ENCODE measurements around the gene ABCC11.
A peak's percentile ranks its signal among the peaks of the same experiment; 100 is the strongest.

ABCC11 gene

DNA sequence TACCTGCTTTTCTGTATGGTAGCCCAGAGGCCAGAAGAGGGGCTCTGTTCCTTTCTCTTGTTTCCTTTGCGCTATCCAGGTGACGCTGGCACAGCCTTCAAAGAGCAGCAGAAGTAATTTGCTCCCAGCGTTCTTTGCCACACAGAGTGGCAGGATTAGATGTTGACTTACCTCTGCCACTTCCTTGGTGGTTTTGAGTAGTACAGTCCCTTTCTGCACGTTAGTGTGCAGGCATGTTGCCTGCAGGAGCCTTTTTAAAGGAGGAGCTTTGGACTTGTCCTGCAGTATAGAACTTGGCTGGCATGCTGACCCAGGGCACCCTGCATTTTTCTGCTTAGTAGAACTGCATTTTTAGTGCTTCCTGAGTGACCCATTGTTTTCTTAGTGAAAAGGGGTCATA is at the start of gene ABCC11:
ABCC11 (minus strand) TSS at position 229 of the 400 bp plus-strand sequence. CDS start 15,618 bp downstream, outside the sequence.
- no peak for DNase-seq

DNA sequence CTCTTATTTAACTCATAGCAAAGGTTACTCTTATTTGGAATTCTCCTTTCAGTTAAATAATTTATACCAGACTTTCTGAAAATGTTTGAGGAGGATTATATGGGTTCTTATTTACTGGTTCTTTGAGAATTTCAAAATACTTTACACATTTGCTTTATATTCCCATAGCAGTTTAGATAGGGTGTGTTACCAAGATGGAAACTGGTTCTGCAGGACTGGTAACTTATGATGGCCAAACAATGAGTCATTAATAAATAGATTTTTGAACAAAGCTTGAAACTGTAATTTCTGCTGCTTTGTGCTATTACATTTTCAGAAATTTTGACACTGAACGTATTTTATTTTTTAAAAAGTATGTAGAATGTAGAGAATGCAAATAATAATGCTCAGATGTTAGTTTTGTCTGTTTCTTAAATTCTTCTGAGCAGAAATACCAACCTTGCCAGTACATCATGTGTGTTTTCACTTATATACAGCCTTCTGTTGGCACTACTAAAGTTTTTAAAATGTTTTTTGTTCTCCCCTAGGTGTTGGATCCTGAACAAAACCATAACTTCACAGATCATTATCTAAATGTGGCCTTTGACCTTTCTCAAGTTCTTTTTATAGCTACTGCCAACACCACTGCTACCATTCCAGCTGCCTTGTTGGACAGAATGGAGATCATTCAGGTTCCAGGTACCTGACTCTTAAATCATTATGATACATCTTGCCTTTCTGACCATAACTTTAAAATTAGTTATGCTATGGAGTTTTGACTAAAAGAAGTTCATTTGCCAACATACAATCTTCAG is 48.3 kb upstream of the ABCC11 start:
- DNase-seq = no peak

DNA sequence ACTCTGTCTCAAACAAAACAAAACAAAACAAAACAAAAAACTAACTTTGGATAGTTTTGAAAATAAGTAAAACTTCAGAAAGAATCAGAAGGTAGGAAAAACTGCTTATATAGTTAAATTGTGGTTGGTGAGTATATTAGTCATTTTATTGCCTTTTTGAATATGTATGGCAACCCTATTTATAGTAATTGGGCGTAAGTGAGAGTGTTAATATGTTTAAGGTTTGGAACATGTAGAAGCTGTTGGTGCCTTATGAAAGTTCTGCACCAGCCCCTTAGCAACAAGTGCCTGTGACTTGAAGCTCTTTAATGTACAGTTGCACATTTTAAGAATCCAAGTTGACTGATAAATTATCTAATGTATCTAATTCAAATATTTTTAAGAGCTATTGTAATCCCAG is 47.4 kb upstream of the ABCC11 start:
- no peak for DNase-seq

DNA sequence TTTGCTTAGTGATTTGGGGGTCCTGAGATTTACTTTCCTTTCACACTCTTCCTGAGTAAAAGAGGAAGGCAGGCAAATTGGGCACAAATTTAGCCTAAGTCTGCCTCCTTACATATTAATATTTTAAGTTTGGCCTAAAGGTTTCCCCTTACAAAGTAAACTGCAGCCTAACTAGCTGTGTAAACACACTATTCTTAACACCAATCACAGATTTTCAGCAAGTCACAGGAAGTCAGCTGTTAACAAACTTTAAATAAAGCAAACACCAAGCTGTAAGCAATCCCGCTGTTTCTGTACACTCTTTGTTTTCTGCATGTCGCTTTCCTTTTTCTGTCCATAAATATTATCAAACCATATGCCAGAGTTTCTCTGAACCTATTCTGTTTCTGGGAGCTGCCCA is 45.1 kb upstream of the ABCC11 start:
- DNase-seq = no peak

DNA sequence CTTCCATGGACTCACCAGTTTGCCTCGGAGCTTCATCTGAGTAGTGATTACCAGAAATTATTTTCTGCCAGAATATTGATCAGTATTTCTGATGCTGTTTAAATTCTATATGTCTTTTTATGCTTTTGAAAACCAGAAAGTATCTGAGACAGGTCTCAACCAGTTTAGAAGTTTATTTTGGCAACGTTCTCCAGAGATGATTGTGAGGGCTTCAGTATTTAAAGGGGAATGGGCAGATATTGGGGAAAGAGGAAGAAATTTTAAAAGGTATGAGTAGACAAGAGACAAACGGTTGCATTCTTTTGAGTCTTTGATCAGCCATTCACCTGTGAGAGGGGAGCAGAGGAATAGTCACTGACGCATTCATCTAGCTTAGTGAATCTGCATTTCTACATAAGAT is 44.4 kb upstream of the ABCC11 start:
- no peak for DNase-seq

DNA sequence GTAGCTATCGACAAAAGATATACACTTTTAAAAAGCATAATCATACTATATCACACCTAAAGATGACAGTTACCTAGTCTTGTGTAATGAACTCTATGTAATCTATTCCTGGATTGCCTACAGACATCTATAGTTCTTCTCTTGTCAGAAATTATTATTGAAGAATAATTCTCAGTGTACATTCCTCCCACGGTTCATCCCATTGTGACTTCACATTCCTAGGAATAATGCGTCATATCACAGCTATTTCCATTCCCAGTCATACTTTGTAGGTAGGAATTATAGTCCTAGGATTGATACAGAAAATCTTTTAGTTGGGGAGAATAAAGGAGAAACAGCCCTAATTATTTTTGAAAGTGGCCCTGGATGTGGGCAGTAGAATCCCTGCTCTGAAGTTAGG is 44.0 kb upstream of the ABCC11 start:
- no peak for DNase-seq

DNA sequence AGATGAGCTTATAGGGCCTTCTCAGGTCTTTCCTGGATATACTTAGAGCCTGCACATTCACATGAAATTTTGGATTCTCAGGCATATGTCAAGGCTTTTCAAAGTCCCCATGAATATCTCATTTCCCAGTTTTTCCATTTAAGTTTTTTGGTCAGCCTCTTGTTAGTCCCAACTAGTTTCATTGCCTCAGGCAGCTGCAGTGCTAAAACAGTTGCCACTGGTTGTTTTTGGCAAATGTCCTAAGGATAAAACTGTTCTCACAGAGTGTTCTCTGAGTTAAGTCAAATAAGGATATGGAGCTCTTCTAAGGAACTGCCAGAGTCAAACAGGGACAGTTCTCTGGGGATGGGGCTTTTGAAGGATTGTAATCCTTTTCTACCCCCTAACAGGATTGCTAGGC is 39.9 kb upstream of the ABCC11 start:
- DNase-seq = no peak

DNA sequence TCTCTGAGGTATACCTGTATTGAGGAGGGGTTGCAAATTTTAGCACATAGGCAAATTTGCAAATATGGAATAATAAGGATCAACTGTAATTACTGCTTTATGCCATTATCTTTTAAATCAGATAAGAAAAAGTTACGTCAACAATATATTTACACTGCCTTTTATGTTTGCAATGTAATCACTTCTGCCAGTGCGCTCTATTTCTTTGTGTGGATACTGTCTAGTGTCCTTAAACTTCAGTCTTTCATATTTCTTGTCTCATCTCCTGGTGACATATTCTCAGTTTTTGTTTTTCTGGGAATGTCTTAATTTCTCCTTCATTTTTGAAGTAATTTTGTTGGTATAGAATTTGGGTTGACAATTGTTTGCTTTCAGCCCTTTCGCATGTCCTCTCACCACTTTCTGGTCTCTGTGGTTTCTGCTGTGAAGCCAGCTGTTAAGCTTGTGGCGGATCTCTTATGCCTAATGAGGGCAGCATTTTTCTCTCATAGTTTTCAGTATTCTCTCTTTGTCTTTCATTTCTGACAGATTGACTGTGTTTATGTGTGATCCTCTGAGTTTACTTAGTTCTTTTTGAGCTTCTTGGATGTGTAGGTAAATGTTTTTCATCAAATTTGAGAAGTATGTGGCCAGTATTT is 37.6 kb upstream of the ABCC11 start:
- no peak for DNase-seq

DNA sequence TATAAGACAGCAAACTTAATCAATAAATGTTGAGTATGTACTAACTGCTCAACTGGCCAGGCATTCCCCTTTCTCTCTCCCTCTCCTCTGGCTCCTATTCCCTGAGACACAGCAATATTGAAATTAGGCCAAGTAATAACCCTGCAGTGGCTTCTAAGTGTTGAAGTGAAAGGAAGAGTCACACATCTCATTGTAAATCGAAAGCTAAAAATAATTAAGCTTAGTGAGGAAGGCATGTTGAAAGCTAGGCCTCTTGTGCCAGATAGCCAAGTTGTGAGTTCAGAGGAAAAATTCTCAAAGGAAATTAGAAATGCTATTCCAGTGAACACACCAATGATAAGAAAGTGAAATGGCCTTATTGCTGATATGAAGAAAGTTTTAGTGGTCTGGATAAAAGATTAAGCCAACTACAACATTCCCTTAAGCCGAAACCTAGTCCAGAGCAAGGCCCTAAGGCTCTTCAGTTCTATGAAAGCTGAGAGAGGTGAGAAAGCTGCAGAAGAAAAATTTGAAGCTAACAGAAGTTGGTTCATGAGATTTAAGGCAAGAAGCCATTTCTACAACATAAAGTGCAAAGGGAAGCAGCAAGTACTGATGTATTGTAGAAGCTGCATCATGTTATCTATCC is 35.4 kb upstream of the ABCC11 start:
- no peak for DNase-seq

DNA sequence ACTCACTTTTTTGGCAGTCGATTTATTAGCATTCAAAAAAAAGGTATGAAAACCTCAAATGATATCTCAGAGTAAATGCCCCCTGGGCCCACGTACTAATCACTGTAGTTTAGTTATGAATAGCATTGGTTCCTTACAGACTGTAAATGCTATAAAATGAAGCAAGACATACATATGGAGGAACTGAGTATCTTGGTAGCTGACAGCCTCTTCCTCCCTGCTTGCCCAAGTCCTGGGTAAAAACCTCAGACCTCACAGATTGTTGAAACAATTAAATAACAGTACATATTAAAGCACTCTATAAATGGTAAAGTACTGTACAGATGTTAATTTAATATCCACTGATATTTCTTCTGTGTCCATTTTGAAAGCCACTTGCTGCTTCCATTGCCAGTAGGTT is 33.2 kb upstream of the ABCC11 start:
- no peak for DNase-seq

DNA sequence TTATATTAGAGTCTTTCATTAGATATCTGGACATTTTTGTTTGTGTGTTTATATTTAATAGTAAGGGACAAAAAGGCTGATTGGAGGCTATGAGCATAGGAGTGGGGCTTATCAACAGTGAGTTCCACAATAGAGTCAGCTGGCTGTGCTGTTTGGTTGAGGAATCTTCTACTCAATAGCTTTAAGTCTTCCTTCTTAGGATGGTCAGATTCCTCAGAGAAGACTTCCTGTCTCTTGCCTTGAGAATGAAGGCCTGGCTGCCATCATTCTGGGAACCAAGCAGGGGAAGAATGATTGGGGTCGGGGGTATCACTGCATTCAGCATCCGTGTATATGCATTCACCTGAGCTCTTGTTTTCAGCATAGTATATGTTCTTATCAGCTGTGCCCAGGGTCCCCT is 31.9 kb upstream of the ABCC11 start:
- DNase-seq = no peak

DNA sequence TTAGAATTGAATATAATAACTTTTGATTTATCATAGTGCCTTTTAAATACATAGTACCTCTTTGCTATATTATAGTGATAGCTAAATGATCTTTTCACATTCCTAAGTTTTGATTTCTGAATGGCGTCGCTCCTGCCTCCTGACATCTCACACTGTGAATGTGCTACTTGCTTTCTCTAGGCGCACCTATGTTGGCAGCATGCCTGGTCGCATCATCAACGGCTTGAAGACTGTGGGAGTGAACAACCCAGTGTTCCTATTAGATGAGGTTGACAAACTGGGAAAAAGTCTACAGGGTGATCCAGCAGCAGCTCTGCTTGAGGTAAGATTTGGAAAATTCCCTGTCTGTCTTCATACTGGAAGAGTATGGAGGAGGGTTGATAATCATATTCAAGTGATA is 29.8 kb upstream of the ABCC11 start:
- peak; percentile 2 for DNase-seq

DNA sequence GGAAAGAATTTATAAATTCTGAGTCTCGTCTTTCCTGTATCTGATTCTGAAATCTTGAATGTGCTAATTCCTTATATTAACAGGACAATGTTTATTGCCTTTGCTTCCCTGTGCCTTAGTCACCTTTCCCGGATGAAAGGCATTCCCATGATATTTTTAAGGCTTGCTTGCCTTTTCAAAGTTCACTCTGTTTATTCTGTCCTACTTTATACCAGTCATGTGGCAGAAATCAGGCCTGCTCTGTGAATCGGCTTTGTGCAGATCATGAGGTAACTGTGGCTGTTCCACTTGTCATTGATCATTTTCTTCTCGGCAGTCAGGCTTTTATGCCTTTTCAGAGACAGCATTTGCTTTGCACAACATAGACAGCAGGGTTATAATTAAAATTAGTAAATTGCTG is 28.8 kb upstream of the ABCC11 start:
- no peak for DNase-seq

DNA sequence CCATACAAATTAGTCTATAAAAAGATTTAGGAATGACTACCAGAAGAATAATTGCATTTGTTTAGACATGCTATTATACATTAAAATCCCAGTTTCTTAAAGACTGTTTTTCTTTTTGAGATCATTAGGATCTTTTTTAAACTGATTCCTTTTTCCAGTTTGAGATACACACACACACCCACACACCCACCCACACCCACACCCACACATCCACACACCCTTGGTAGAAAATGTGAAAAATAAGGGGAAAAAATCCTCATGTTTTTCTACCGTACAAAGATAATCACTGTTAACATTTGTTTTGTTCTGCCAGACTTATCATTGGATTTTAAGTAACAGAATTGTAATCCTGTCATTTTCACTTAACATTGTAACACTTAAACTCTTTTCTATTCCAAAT is 27.1 kb upstream of the ABCC11 start:
- DNase-seq = no peak

DNA sequence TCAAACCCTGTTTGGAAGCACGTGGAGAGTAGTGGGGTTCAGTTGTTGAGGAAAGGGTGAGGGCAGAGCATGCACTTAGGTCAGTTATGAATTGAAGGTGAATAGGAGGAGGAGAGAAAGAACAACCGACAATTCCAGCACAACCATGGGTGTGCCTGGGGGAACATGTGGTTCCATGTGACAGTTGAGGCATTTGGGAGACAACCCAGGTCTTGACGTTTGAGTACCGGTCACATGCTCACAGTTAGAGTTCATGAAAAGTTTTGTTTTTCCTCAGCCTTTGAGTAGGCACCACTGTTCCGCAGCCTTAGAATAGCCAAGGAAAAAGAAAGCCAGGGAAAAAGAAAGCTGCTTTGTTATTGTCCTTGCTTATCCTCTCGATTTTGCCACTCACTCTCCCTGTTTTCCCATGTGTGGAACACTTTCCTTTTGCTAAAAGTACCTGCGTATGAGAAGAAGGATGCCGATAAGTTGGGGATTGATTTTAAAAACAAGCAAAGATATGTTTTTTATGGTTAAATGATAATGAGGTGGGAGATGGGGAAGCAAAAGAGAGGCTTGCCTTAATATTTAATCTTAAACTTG is 25.6 kb upstream of the ABCC11 start:
- no peak for DNase-seq

DNA sequence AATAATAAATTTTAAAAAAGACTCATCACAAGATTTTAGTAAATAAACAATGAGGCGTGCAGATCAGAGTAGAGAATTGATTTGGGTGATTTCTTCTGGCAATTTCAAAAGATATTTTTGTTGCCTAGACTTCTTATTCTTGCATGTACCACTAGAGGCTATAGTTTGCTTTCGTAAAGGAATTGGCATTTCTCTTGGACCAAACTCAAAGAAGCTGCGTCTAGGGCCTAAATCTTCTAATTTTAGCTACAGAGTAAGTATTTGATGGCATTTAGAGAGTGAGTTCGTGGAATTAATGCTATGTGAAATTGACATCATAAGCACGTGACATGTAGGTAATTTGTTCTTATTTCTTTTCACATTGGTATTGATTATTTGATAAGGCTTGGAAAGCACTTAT is 24.4 kb upstream of the ABCC11 start:
- no peak for DNase-seq

DNA sequence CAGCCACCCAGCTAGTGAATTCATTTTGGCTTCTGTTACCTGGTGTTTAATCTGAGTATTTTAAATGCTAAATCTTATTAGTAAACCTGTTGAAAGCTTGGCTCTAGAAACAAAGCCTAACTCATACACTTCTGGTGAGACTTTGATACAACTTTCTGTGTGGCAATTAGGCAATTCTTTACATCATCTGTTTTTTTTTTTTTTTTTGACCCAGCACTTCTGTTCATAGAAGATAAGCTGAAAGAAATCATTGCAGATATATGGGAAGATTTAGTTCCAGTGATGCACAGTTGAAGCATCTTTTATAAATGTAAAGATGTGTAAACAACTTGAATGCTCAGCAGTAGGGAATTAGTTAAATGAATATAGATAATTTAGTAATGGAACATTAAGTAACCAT is 21.7 kb upstream of the ABCC11 start:
- DNase-seq = no peak

DNA sequence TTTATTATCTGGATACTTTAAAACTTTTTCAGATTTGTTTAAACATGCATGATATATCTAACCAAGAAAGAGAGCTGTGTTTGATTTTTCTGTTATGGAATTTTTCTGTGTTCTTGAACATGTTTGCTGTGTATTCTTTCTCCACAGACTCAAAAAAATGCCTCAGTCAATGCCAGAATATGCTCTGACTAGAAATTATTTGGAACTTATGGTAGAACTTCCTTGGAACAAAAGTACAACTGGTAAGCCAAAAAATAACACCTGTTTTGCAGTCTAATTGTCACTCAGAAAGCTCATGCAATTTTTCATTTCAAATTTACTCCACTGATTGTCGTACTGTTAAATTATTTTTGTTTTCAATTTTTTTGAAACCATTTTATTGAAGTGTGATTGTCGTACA is 15.3 kb upstream of the ABCC11 start:
- no peak for DNase-seq

DNA sequence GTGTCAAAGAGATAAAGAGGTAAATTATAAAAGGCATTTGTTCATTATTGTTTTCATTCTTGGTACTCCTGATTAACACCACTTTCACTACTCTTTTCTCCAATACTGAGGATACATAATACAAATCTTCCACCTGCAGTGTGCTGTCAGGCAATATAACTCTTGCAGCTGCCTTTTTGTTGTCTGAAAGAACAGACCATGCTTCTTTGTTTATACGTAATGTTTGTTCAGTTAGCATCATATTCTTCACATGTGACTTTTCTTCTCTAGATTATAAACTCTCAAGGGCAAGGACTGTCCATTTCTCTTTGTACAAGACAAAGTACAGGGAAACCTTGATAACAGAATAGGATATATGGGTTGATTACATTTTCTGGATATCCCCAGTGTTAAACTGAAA is 14.2 kb upstream of the ABCC11 start:
- DNase-seq = no peak

DNA sequence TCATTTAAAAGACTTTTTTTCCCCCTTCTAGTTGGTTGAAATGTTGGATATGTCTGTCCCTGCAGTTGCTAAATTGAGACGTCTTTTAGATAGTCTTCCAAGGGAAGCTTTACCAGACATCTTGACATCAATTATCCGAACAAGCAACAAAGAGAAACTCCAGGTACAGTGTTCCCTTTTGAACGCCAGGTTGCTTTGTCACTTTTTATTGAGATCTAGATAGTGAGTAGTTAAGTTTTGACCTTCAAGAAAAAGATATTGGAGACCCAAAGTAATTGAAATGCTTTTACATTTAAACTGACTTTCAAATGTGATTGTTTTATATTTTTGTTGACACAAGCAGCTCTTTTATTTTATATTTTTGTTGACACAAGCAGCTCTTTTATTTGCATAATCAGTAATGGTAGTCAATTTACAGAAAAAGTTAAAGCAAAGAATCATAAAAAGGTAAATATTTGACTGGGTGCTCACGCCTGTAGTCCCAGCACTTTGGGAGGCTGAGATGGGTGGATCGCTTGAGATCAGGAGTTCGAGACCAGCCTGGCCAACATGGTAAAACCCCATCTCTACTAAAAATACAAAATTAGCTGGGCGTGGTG is 9.3 kb upstream of the ABCC11 start:
- DNase-seq = no peak

DNA sequence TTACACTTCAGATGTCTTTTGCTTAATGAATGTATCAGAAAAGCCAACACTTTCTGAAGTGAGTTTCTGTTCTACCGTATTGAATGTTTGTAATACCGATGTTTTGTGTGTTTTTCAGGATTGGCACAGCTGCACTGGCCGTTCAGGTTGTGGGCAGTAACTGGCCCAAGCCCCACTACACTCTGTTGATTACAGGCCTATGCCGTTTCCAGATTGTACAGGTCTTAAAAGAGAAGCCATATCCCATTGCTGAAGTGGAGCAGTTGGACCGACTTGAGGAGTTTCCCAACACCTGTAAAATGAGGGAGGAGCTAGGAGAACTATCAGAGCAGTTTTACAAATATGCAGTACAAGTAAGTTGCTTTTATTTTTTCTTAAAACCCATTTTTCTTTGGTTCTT is 4.7 kb upstream of the ABCC11 start:
- no peak for DNase-seq

DNA sequence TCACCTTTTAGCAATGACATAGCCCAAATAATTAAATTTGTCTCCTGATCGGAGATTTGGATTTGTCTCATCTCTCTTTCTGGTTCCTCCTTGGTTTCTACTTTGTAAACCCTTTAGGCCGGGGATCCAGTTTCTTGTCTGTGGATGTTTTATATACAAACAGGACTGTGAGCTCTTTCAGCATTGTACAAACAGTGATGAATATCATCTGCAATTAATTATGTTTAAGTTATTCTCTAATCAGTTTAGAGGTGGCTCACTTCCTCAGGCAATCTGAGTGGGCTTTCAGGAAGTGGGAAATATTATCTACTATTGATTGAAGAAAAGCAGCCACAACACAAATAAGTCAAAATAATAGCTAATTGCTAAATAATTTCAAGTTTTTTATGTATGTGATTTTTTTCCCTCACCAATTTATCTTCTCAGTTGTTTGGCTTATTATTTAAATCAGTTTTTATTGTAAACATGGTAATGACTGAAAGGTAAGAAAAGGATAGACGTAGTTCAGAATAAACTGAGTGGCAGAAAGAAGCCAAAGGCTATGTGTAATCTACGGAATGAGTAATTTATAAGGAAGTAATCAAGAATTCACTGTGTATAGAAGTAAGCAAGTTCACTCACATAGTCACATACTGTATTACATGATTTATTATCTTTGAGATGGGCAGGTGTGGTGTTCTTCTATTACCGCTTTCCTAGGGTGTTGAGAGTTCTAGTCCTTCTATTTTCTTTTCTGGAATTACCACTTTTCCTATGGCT is 3.4 kb upstream of the ABCC11 start:
- no peak for DNase-seq

DNA sequence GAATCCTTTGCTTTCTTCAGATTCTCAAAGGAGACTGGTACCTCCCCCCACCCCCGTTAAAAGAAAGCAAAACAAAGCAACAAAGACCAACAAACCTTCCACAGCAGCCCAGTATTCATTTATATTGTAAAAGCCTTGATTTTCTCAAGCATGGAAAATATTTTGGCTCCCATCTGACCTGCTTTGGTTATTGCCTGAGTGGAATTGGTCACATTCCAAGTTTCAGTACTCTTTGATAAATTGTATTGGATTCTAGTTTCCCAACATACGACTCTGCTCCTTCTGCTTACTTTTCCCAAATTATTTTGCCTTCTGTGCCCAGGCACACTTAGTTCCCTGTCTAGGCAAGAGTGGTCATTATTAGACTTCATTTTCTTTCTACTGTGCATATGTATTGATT is 1.3 kb downstream of the ABCC11 start:
- DNase-seq = no peak
